Muscle of arm (tissue), 12 donors: Measurements from ENCODE around the gene PCDH9. TPM values are rescaled to one million over a fixed set of nuclear protein-coding genes. Genes with fewer than 3 reads are reported as not detected.

Experiments used
- DNase-seq: peaks from one replicate; pipeline ENCODE4 v3.0.0-alpha.2; 2013
- polyA plus RNA-seq, 12 donors: library from polyadenylated mRNA; unstranded; fragments of 120-200 nt; gene quantifications; one replicate each; pipeline ENCODE4 v1.2.1, GENCODE V29; 2013; ENCODE audit not compliant: insufficient read length in 12 of 12

Gene PCDH9
- polyA plus RNA-seq, 12 donors, result 2.8 to 4.3 (median 3.6) TPM; not detected in 1

DNA sequence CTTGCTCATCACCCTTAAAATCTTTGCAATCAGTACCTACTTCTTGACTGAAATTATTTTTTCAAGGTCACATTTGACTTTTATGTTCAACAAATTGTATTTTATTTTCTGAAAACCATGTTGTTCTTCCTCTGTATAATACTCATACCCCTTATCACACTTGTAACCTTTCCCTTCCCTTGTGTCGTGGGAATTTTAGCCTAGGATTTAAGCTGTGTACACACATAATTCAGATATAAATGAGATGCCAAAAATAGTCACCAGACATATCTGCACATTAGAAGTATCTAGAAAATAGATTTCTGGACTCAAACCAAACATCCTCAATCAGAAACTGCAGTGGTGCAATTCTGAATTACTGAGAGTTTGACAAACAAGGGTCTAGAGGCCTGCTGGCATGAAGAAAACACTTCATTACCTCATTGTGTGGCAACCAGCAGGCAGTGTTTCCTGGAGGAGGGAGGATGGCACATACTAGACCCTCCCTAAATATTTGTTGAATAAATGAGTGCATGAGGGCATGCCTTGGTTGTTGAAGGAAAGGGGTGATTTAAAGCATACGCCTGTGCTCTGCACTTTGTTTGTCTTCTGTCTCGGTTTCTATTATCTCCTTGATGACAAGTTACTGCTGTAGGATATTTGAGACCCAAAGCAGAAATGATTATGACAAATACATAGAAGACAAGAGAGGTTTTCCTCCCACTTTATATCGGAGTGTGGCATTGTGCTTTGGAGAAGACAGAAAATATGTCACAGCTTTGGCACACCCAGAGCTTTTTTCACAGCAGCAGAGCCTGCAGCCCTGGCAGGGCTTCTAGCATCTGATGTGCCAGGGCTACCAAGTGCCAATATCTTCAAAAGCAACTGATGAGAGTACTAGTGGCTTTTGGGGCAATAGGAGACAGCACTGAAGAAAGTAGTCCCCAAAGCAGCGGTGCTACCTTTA, 881.1 kb downstream of the PCDH9 start:
- no peak for DNase-seq

DNA sequence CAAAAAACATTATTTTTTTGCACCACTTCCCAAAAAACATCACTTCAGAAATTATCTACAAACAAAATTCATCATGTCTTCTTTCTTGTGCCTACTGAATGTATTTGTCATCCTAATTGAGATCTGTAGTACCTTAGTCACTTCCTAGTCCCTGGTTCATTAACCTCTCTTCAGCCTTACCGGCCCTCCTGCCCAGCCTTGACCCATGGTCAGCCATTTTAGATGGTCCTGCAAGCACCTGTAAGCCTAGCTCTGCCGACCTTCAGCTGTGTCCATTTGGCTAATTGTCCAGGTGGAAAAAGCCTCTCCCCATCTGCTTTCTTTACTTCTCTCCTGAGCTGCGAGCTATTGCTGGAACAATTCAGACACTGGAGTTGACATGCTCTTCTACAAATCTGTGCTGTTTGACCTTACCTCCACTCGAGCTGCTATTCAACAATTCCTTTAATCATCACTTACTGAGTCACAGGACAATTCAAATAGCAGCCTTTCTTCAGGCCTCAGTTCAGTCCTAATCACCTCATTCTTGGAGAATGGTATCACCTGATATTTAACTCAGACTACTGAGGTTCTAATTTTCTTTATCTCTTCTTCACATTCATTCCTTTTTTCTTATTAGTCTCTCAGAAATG, 882.5 kb downstream of the PCDH9 start:
- DNase-seq, result no peak

DNA sequence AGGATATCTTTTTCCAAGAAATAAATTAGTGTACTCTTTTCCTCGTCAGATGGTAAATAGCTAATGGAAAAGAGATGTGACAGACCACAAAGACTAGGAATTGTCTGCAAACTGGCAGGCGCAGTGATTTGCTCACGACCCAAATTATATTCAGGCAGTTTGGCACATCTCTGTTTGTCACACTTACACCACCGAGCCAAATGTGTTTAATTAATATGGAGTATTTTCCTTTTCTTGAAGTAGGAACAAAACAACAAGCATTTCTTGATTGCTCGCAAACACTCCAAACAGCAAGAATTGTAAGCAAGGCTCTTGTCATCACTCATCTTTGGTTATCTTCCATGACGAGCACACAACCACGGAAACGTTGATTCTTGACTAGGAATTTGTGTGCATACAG, 884.2 kb downstream of the PCDH9 start:
- no peak for DNase-seq

DNA sequence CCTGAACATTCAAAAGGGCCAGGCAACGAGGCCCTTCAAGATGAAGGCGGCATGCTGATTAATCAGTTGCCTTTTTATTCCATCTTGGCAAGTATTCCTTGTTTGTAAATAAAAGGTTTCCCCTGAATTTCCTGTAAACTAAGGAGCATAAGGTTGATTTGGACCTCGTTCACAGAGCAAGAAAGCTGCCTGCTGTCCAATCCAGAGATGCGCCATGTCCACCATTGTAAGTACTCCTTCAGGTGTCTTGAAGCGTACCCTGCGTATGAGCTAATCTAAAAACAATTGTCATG, 884.7 kb downstream of the PCDH9 start:
- no peak for DNase-seq

DNA sequence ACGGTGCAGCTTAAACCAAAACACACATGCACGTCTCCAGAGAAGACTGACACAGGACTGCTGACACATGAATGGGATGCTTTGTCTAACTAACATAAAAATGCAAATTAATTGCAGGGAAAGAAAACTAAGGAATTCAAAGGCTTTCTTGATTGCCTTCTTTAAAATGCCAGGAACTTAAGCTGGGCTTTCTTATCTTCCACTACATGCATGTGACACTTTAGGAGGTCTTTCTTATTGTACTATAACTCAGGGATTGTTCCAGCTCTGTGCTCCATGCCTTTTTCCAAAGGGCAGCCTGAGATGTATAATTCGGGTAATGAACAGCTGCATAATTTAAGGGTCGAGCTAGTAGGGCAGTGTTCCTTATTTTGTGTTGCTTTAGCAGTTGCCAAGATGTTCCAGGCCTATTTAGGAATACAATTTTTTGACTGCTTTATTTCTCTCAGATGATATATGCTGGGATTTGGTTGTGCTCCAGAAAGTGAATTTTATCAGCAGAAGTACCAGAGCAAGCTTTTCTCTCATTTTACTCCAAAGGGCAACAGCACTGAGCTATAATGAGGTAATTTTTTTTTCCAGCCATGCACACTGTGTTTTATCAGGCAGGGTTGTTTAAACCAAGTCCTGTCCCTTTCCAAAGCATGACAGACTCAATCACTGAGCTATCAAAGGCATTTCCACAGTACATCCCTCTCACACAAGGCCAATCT, 885.2 kb downstream of the PCDH9 start:
- DNase-seq, result peak; percentile 9

DNA sequence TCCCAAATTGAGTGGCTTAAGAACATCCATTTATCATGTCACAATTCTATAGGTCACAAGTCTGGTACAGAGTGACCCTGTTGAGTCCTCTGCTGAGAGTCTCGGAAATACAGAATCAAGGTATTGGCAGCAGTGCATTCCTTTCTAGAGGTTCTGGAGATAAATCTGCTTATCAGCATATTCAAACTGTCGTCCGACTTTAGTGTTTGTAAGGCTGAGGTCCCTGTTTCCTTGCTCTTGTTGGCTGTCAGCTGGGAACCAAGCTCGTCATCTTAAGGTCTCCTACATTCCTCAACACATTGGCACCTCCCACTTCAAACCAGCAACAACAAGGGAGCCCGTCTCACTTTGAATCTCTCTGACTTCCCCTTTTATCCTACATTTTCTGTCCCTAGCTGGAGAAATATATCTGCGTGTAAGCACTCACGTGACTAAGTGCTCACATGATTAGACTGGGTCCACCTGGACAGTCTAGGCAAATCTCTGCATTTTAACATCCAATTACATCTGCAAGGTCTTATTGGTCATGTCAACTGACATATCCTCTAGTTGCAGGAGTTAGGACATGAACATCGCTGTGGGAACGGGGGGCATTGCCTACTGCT, 886.8 kb downstream of the PCDH9 start:
- DNase-seq, result no peak

DNA sequence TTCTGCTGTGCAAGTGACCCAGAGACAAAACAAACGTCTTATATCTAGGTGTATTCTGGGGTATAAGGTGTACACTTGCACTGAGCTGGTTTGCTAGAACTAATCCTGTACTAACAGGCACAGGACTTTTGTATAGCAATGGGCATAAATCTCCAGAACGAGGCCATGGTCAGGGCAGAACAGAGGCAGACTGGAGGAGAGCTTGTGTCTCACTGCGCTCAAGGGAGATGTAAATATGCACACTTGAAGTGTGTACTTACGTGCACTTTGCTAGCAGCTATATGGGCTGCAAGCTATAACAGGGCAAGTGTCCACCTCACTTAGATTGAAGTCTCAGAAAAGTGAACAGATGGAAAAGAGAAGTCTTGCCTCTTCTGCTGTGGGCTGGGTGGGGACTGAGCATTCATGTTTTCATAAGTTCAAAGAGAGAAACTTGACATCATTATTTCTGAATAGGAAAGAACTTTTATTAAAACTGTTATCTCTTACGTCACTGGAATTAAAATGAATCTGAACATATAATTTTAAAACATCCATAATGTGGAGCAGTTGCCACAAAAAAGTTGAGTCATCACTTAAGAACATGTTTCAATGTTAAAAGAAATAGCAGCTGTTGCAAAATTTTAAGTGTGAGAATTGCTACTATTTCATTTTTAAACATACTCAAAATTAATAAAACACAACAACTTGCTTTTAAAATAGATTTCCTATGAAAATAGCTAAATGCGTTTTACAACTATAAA, 888.3 kb downstream of the PCDH9 start:
- DNase-seq, result no peak

DNA sequence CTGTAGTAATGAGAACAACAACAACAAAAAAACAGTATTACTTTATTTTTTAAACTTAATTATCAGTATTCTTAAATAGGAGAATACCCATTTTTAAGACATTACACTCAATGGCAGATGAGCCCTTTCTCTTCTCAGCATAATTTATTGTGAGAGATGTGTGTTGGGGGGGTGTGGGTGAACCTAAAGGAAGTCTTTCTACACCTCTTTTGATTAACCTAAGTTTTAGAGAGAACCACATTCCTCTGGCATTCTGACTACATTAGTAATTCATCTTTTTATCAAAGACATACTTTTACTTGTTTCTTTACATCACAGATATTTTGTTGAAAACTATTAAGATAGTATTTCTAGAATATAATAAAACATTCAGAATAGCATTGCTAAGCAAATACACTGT, 890.9 kb downstream of the PCDH9 start:
- no peak for DNase-seq

DNA sequence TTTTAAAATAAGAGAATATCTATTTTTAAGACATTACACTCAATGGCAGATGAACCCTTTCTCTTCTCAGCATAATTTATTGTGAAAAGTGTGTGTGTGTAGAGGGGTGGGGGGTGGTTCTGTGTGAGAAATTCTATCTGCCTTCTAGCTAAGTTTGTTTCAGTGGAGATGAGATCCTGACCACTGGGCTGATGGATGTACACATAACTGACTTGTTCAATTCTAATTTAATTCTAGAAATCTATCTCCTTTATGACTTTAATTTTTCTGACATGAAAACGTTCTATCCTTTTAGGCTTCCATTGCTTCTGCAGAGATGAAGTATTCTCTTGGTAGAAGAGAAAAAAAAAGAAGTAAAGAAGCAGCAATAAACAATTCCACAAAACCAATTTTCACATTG, 891.6 kb downstream of the PCDH9 start:
- no peak for DNase-seq

DNA sequence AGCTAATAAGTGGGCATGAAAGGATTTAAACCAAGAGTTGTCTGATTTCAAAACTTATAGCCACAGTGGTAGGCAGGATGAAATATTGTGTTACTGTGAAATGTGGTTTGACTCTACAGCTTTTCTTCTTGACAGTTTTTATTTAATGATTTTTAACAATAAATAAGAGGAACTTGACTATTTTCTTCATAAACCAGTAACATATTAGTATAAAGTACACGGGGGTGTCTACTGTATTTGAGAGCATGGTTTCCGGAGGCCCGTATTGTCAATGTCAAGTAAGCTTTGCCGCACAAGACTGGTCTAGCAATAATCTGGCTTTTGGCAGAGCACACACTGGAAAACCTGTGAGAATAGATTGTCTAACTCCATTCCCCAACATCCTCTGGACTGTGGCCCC, 894.5 kb downstream of the PCDH9 start:
- DNase-seq, result no peak

DNA sequence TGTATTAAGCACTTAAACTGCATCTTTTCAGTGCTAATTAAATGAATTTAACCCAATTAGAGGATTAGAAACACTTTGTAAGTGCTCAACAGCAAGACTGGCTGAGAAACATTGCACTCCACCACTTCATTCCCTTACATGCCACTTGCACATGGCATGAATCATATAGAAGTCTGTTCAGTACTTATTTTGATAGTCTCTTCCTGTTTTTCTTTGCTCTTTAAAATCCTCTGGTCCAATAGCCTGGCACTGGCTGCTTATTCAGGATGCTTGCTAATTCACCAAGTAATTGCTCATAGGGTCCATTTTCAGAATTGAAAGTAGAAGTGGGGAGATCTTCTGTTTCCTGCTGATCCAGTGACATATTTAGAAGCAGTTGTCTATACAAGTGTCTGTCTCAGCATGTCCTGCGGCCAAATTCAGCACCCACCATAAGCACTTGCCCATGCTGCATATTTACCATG, 900.1 kb downstream of the PCDH9 start:
- DNase-seq, result no peak

DNA sequence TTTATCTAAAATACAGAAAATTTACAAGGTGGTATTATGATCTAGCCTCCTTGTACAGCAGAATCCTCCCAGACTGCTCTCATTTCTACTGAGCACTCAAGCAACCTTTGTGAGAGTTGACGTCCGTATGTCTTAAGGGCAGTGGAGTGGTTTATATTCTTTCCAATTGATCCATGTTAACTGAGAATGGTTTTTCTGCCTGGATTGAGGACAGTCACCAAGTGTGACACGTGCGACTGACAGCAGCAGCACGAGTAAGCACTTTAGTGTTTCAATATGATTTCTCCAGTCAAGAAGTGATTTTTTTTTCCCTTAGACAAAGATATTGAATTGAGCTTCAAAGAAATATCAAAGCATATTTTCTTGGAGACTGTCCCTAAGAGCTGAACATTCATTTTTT, 901.7 kb downstream of the PCDH9 start:
- no peak for DNase-seq

DNA sequence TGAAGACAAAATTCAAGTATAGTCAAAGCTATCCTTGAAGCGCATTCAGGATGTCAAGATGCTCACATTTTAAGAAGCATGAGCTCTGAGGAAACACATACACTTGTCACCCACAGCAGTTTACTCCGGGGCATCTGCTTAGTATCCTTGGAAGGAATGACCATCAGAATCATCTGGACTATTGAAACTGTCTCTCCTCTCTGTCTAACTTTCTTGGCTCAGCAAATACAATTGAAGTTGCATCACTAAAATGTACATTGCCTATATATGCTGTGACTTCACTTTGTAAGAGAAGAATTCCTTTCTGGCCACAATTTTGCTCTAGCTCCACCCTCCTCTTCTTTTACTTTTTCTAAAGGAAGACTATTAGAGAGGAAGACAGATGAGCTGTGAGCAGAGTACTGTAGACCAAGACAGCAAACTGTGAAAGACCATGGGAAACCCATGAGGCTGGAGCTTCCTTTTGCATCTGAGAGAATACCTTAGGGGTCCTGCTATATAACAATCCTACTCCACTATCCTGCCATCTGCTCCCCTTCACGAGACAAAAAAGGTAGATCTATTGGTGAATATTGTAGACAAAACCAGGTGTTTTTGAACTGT, 906.3 kb downstream of the PCDH9 start:
- no peak for DNase-seq

DNA sequence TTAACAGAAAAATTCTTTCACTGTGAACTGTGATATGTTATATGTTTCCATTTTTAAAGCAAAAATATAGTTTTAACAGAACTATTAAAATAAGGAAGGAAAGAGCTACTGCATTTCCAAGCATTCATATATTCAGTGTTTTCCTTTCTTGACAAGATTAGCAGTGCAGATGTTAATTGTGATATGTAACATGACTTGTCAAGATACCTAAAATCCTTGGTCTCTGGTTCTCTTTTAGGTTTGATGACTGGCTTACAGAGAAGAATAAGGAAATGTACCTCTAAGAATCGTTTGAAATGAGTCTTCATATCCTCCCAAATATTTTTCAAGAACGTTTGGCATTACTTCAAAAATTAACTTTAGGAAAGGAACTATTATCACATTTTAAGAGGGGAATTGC, 907.2 kb downstream of the PCDH9 start:
- no peak for DNase-seq

DNA sequence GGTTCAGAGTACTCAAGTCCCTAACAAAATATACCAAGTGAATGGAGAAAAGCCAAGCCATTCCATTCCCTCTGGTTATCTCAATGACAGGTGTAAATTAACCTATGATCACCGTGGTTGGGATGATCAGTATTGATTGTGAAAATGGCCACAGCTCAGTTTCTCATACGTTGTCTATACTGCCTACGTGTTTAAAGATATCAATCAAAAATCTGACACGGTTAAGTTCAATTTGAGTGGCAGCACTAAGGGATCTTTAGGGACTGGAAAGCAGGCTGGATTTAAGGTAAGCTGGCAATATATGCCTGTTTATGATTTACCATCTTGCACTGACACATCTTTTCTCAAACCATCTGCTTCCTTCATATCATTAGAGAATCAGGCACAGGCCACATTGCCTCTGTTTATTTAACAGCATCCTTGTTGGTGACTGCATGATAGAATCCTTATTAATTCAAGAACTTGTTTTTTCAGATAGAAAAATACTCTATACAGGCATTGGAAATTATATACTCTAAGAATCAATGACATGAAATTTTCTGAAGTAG, 907.9 kb downstream of the PCDH9 start:
- no peak for DNase-seq

DNA sequence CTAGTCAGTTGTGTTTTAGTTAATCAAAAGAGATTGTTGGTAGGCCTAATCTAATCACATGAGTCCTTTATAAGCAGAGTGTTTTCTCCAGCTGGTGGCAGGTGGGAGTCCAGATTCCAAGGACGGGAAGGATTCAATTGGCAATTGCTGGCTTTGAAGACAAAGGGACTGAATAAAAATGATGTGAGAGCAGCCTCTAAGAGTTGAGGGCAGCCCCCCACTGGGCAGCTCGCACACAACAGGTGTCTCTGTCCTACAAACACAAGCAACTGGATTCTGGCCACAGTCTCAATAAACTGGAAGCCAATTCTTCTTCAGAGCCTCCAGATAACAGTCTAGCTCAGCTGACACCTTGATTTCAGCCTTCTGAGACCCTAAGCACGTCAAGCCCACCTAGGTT, 915.2 kb downstream of the PCDH9 start:
- DNase-seq, result no peak

DNA sequence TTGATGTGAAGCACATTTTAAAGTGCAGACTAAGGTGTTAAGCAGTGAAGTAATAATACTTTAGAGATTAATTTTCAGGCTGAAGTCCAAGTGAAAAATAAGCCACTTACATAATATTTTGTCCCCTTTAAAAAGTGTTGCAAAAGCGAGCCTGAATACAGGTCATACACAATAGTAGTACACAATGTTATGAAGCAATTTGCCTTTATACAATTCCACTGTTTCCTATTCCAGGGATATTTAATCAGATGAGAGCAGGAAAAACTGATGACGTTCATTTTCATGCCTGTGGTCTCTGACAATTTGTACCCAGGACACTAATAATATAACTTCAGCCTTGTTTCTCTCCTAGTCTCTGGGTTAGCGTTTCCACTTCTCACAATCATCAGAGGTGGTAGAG, 916.7 kb downstream of the PCDH9 start:
- DNase-seq, result no peak

DNA sequence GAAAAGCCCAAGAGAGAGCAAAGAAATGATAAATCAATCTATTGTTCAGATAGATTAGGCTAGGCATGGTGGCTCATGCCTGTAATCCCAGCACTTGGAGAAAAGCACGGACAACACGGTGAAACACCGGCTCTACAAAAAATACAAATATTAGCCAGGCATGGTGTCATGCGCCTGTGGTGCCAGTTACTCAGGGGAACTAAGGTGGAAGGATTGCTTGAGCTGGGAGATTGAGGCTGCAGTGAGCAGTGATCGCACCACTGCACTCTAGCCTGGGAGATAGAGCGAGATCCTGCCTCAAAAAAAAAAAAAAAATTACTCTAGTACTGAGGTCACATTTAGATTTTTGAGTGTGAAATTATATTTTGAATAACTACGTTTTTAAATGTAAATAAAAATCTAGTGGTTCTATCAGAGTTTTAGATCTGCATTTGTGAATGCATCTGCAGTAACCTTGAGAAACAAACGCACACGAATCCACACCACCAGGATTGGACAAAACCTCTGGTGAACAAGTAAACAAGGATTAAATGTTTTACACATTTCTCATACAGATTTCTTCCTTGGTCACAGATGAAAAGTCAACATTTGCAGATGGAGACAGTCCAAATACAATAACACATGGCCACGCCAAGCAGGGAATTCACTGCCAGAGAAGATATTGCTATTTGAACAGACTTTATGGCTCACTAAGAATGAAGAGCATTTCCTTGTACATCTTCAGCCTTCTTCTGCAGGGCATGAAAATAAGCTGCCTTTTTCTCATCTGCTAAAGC, 917.6 kb downstream of the PCDH9 start:
- DNase-seq, result peak; percentile 25

DNA sequence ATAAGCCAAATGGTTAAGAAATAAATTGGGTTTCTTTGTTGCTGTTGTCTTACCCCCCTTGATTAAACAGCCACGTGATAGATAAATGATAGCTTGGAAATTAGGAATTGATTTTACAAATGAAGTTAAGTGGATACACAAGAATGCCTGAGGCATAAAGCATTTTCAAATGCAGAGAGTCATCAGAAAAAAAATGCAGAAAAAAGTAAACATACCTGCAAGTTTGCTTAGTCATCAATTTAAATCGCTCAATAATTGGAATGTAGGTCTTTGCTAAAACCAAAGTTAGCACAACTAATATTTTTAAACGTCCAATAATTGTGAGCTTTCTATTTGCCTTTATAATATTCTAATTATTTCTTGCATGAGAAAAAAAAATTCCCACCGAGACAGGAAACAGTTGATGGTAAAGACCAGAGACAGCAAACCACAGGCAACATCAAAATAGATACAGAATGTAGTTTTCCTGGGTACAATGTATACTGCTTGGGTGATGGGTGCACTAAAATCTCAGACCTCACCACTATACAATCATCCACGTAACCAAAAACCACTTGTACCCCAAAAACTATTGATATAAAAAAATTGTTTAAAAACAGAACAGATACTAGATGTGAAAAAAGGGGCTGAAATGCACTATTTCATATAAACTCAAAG, 924.0 kb downstream of the PCDH9 start:
- no peak for DNase-seq

DNA sequence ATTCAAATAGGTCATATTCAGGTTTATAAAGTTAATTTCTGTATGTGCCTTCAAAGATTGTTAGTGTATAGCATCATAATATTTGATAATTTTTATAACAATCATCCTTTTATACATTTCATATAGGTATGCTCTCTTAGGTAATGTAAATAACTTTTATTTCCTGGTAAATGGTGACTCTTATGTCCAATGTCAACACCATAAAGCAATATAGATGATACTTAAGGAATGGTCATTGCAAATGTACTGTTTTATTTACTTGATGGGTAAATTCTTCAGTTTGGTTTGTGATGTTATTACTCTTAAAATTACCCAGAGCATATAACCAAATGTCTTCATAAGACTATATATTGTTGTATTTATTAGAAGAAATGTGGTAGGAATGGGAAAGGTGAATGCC, 928.7 kb downstream of the PCDH9 start:
- DNase-seq, result no peak
